Measurements from ENCODE around the gene GFRA1. TPM values are rescaled to one million over a fixed set of nuclear protein-coding genes. Genes with fewer than 3 reads are reported as not detected.

Gene GFRA1
- total and polyA plus RNA-seq, 2 donors (not counting 1 experiment from before 2014, with no cell fraction given) = not detected

DNA sequence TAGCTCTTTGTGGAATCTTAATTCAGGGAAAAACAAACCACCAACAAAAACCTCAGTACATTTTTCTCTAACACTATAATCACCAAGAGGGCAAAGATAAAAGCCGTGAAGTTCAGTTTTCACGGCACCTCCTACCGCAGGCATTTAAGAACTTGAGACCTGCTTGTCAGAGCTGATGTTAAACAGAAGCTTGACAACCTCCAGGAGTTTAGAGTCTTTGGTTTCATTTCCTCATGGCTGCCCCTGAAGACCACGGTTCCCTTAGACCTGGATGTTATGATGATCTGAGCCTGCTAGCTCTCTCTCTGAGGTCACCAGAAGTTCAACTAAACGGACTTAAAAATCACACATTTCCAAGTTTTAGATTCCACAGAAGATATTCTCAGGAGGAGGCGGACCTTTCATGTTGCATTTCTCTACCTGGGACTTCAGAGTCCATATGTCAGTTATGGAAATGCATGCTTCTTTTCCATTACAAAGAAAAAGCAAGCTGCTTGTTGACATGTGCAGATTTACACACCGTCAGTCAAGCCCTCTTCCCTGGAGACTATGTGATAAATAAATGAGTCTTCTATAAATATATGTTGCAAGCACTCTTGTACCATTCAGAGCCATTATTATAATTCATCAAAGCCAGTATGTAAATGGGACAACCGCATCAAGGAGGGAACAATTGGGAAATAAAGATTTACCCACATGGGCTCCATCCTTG is 258.0 kb downstream of the GFRA1 start:
- no peak for TF ChIP-seq EZH2 (IDR thresholded peaks at IDR 0.05; ENCODE audit: borderline replicate concordance, insufficient read depth, low read depth, low read length, poor library complexity, severe bottlenecking)
- Histone ChIP-seq H3K27me3 (replicated peaks in 1 of 4; ENCODE audit: control extremely low read depth in 1 of 4, control insufficient read depth in 3 of 4, insufficient read depth in 4 of 4, low read length in 3 of 4) (no peaks in the 10 kb centered on the region), H3K4me2 (replicated peaks; ENCODE audit: low read depth, low read length, poor library complexity, severe bottlenecking) (no peak overlapping the region), H3K4me3 (ENCODE audit: control extremely low read depth in 1 of 5, extremely low read depth in 1 of 5, insufficient read depth in 1 of 5, low read depth in 2 of 5, low read length in 4 of 5) (no peak overlapping the region), H2AFZ (ENCODE audit: insufficient read depth, low read depth, low read length, poor library complexity, severe bottlenecking) (no peak overlapping the region), H4K20me1 (ENCODE audit: control insufficient read depth, insufficient read depth, low read length, poor library complexity, severe bottlenecking) (no peaks in the 10 kb centered on the region), H3K27ac (ENCODE audit: low read length in 2 of 2) (no peak overlapping the region), H3K9ac (ENCODE audit: low read length) (no peak overlapping the region), H3K4me1 (ENCODE audit: control insufficient read depth in 2 of 2, insufficient read depth in 2 of 2, low read length in 2 of 2) (no peaks in the 10 kb centered on the region), H3K79me2 (ENCODE audit: control insufficient read depth, insufficient read depth, low read length) (no peaks in the 10 kb centered on the region), H3K36me3 (replicated peaks in 1 of 2; ENCODE audit: control extremely low read depth in 1 of 2, control insufficient read depth in 1 of 2, extremely low read depth in 1 of 2, insufficient read depth in 2 of 2, low read length in 1 of 2) (no peaks in the 10 kb centered on the region), H3K9me3 (ENCODE audit: control extremely low read depth in 1 of 3, control insufficient read depth in 2 of 3, insufficient read depth in 1 of 3, low read length in 2 of 3) (no peaks in the 10 kb centered on the region)
- Mint-ChIP-seq H3K4me3 (no peak overlapping the region), H3K9me3 (ENCODE audit: insufficient read depth) (no peaks in the 10 kb centered on the region), H3K27me3 (no peaks in the 10 kb centered on the region), H3K4me1 (no peaks in the 10 kb centered on the region), H3K27ac (no peak overlapping the region)
- ChIA-PET CTCF (no interaction called here), POLR2A (no interaction called here)
- DNase-seq (no peak), ATAC-seq (ENCODE audit: low read depth) (no peak)
- intact Hi-C loops (cut with micrococcal nuclease) = no loop called here
- 46% methylated on average over 6 of the region's 8 CpGs for WGBS (ENCODE audit: insufficient coverage)

DNA sequence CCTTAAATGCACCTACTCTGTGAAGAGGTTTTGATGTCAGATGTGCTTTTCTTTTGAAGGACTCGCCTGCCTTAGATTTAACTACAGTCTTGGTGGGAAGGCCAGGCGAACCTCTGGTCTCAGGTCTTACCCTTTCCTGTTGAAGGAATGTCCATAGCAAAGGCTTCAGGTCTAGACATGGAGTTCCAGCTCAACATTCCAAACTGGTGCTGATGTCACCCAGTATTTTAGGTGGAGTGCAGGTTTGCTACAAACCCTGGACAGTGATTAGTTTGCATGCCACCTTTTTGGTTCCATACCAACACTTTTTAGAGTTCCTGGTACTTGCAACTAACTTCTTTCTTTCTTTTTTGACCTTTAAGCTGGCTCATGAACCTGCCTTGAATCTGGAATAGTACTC is 258.7 kb downstream of the GFRA1 start:
- Mint-ChIP-seq H3K9me3 (ENCODE audit: insufficient read depth) (no peaks in the 10 kb centered on the region), H3K4me1 (no peaks in the 10 kb centered on the region), H3K4me3 (no peak overlapping the region), H3K27ac (no peak overlapping the region), H3K27me3 (no peaks in the 10 kb centered on the region)
- intact Hi-C loops (cut with micrococcal nuclease) = no loop called here
- H3K36me3 ChIP-seq (replicated peaks in 1 of 2; ENCODE audit: control extremely low read depth in 1 of 2, control insufficient read depth in 1 of 2, extremely low read depth in 1 of 2, insufficient read depth in 2 of 2, low read length in 1 of 2) = no peaks in the 10 kb centered on the region
- 78% methylated on average over 1 of the region's 2 CpGs for WGBS (ENCODE audit: insufficient coverage)
- no peaks in the 10 kb centered on the region for H3K4me1 ChIP-seq (ENCODE audit: control insufficient read depth in 2 of 2, insufficient read depth in 2 of 2, low read length in 2 of 2)
- no peaks in the 10 kb centered on the region for H3K27me3 ChIP-seq (replicated peaks in 1 of 4; ENCODE audit: control extremely low read depth in 1 of 4, control insufficient read depth in 3 of 4, insufficient read depth in 4 of 4, low read length in 3 of 4)
- no peak overlapping the region for H3K4me2 ChIP-seq (replicated peaks; ENCODE audit: low read depth, low read length, poor library complexity, severe bottlenecking)
- ChIA-PET POLR2A (no interaction called here), CTCF (no interaction called here)
- H2AFZ ChIP-seq (ENCODE audit: insufficient read depth, low read depth, low read length, poor library complexity, severe bottlenecking) = no peak overlapping the region
- ATAC-seq (ENCODE audit: low read depth) = no peak
- TF ChIP-seq, protein P1, sequence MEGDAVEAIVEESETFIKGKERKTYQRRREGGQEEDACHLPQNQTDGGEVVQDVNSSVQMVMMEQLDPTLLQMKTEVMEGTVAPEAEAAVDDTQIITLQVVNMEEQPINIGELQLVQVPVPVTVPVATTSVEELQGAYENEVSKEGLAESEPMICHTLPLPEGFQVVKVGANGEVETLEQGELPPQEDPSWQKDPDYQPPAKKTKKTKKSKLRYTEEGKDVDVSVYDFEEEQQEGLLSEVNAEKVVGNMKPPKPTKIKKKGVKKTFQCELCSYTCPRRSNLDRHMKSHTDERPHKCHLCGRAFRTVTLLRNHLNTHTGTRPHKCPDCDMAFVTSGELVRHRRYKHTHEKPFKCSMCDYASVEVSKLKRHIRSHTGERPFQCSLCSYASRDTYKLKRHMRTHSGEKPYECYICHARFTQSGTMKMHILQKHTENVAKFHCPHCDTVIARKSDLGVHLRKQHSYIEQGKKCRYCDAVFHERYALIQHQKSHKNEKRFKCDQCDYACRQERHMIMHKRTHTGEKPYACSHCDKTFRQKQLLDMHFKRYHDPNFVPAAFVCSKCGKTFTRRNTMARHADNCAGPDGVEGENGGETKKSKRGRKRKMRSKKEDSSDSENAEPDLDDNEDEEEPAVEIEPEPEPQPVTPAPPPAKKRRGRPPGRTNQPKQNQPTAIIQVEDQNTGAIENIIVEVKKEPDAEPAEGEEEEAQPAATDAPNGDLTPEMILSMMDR (IDR thresholded peaks at IDR 0.05) = no peak
- TF ChIP-seq EZH2 (IDR thresholded peaks at IDR 0.05; ENCODE audit: borderline replicate concordance, insufficient read depth, low read depth, low read length, poor library complexity, severe bottlenecking) = no peak
- H3K27ac ChIP-seq (ENCODE audit: low read length in 2 of 2) = no peak overlapping the region
- no peak for DNase-seq
- H3K9me3 ChIP-seq (ENCODE audit: control extremely low read depth in 1 of 3, control insufficient read depth in 2 of 3, insufficient read depth in 1 of 3, low read length in 2 of 3) = no peaks in the 10 kb centered on the region
- no peaks in the 10 kb centered on the region for H4K20me1 ChIP-seq (ENCODE audit: control insufficient read depth, insufficient read depth, low read length, poor library complexity, severe bottlenecking)
- H3K4me3 ChIP-seq (ENCODE audit: control extremely low read depth in 1 of 5, extremely low read depth in 1 of 5, insufficient read depth in 1 of 5, low read depth in 2 of 5, low read length in 4 of 5) = no peak overlapping the region
- H3K79me2 ChIP-seq (ENCODE audit: control insufficient read depth, insufficient read depth, low read length) = no peaks in the 10 kb centered on the region
- H3K9ac ChIP-seq (ENCODE audit: low read length) = no peak overlapping the region

Measured in B cell (primary cell).